ENCODE measurements around the gene CC2D1A.

GRCh38 chr19:13958043-13958442 lies 52.0 kb downstream of the CC2D1A start:
- TF ChIP-seq CTCF (IDR thresholded peaks at IDR 0.05) (no peak), POLR2A (IDR thresholded peaks at IDR 0.05) (no peak)
